Spleen (tissue), 13 donors: ENCODE results near the gene PITPNM2. TPM values are rescaled to one million over a fixed set of nuclear protein-coding genes. Genes with fewer than 3 reads are reported as not detected.

Experiments
- DNase-seq: peaks from one replicate; pipeline ENCODE4 v3.0.0-alpha.2; 2020
- H3K27ac ChIP-seq, 8 donors: fragments of 200-600 bp; sonication (generic) in 7 of 8; 1 replicate in 4 of 8; 2 replicates in 4 of 8; pipeline versions ENCODE4 v1.5.0 to v1.8.0; 2016 to 2021; ENCODE audit warnings: inconsistent platforms in 4 of 8, mild to moderate bottlenecking in 4 of 8, moderate library complexity in 1 of 8
- H3K27me3 ChIP-seq, 7 donors: fragments of 200-600 bp; sonication (generic) in 6 of 7; replicated peaks in 1 of 7; 1 replicate in 4 of 7; 2 replicates in 3 of 7; pipeline versions ENCODE4 v1.5.0 to v1.8.0; 2016 to 2021; ENCODE audit warnings: inconsistent platforms in 3 of 7, mild to moderate bottlenecking in 1 of 7
- H3K36me3 ChIP-seq, 6 donors: fragments of 200-600 bp; sonication (generic) in 5 of 6; 1 replicate in 4 of 6; 2 replicates in 2 of 6; pipeline versions ENCODE4 v1.5.0 to v1.8.0; 2016 to 2021; ENCODE audit warnings: inconsistent platforms in 2 of 6
- H3K4me1 ChIP-seq, 6 donors: fragments of 200-600 bp; sonication (generic) in 5 of 6; 1 replicate in 3 of 6; 2 replicates in 3 of 6; pipeline versions ENCODE4 v1.5.0 to v1.8.0; 2016 to 2021; ENCODE audit warnings: inconsistent platforms in 3 of 6
- H3K4me3 ChIP-seq, 8 donors: fragments of 200-600 bp; sonication (generic) in 7 of 8; 1 replicate in 4 of 8; 2 replicates in 4 of 8; pipeline versions ENCODE4 v1.5.0 to v1.8.0; 2016 to 2021; ENCODE audit warnings: inconsistent platforms in 4 of 8, mild to moderate bottlenecking in 4 of 8, moderate library complexity in 2 of 8
- H3K9me3 ChIP-seq, 8 donors: fragments of 200-600 bp; sonication (generic) in 7 of 8; 1 replicate in 4 of 8; 2 replicates in 4 of 8; pipeline versions ENCODE4 v1.5.0 to v1.8.0; 2016 to 2021; ENCODE audit warnings: inconsistent platforms in 4 of 8
- POLR2A ChIP-seq, 3 donors: fragments of 450-650 bp; IDR thresholded peaks; one replicate each; pipeline ENCODE4 v1.5.1; 2017; ENCODE audit warnings: antibody characterized with exemption in 3 of 3, mild to moderate bottlenecking in 1 of 3
- POLR2AphosphoS5 ChIP-seq, 3 donors: sonication (generic); formaldehyde crosslinking; IDR thresholded peaks; one replicate each; pipeline ENCODE4 v1.5.1; 2017; ENCODE audit warnings: antibody characterized with exemption in 3 of 3
- WGBS, 5 donors: extraction: QIAGEN DNeasy Blood & Tissue Kit in 3 of 5; methylation state at CpG; one replicate each; pipeline versions ENCODE4 v1.1.5 to v1.1.7; 2013 to 2018; 5-methylcytosine and 5-hydroxymethylcytosine counted together
- intact Hi-C: fragments of 100-400 bp; cut with DNase I; formaldehyde crosslinking; loops from one replicate; pipeline ENCODE4 v1.15.0; 2023; ENCODE audit warnings: low total_unique reads
- long read RNA-seq, 2 donors: transcript quantifications; one replicate each; lab custom pipeline, GENCODE V29; 2026
- polyA plus RNA-seq, 3 donors: library from polyadenylated mRNA; stranded (reverse); fragments of 200-250 nt; gene quantifications; one replicate each; pipeline ENCODE4 v1.2.1, GENCODE V29; 2013
- total RNA-seq, 7 donors: library from RNA; depleted of rRNA in 3 of 7; stranded (reverse); fragments of >200 nt in 3 of 7; fragmentation: NEBNext Ultra II Directional in 4 of 7; extraction: Animal tissue kit (Norgen Biotek cat#: 25700) in 4 of 7; gene quantifications; one replicate each; pipeline versions ENCODE4 v1.1.0 to v1.2.1, GENCODE V29; 2016 to 2021
- TF ChIP-seq, protein P1 (sequence below), 11 experiments: fragments of 200-600 bp in 7 of 11; fragments of 450-650 bp in 4 of 11; sonication (generic) in 4 of 11; IDR thresholded peaks in 8 of 11; conservative IDR thresholded peaks in 3 of 11; 1 replicate in 7 of 11; 2 replicates in 4 of 11; pipeline versions ENCODE4 v1.4.0 to v1.8.0; 2016 to 2021; ENCODE audit warnings: antibody characterized with exemption in 11 of 11, inconsistent platforms in 4 of 11, mild to moderate bottlenecking in 1 of 11
- donor health status: healthy with polysubstance abuse.
- donor health status: DM: no; HTN: no; CAD: no; lungs with moderate emphysema.
- donor health status: DM: no; HTN: no; CAD: no.
- donor health status: Bipolar disorder and iron deficiency.
- donor health status: healthy.
- donor health status: DM: no; HTN: no; CAD: no.
- donor health status: DM: yes; HTN: yes; CAD: no.

PITPNM2 gene
- total RNA-seq (10 to 100 TPM in 4 of 7 donors, 1 to 10 TPM in 3; 7.1 to 23.7 (median 13.9) TPM), polyA plus RNA-seq (1 to 10 TPM; 2.2 to 5.2 (median 2.3) TPM)
- long read RNA-seq, donor 1, result 0 reads
- long read RNA-seq, donor 2, result 0 reads

DNA sequence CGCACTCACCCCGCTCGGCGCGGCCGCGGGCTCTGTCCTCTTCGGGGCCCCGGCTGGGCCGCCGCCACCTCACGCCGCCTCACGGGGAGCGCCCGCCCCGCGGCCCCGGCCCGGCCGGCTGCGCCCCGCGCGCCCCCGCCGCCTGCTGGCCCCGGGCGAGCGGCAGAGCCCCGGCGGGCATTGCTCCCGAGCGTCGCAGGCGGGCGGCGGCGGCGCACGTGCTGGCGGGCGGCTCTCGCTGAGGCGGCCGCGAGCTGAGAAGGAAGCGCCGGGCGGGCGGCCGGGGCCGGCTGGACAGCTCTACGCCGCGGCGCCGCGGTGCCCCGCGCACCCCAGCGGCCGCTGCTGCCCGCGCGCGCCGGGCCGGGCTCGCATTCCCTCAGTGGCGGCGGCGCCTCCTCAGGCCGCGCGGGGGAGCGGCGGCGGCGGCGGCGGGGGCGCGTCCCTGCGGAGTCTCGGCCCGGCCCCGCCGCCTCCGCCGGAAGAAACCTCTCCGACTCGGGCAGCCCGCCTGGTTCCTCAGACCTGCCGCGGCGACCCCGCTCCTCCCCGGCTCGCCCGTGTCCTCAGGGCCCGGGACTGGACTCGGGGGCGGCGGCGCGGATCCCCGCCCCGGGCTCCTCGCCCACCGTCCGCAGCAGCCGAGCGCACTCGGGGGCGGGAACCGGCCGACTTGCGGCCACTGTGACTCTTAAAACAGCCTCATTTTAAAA lies at the start of gene PITPNM2:
PITPNM2 (minus strand) TSS at position 347 of the 713 bp plus-strand sequence. CDS start 116,500 bp downstream, outside the sequence.
- H3K27me3 ChIP-seq, result peaks cover 0 to 17% (median 0%) of the 10 kb centered on the region in 7 donors
- intact Hi-C loops, result loop anchor here (10.0 kb wide), 1 partner anchor 106 kb away; no protein-coding TSS in a partner anchor
- peak; percentile 91 for DNase-seq
- peak within 1 kb of the TSS; percentile 49 to 74 (median 64) for H3K4me3 ChIP-seq
- no peaks in the 10 kb centered on the region for H3K9me3 ChIP-seq
- peaks cover 0 to 22% (median 0%) of the 10 kb centered on the region in 6 donors for H3K36me3 ChIP-seq
- H3K27ac ChIP-seq, result peak within 1 kb of the TSS; percentile 60 to 84 (median 80)
- WGBS, 5 donors, result 0 to 1% (median 0%) methylated on average over 34 to 119 of the region's 119 CpGs; no CpG with 5 or more reads in 1 of the 5 donors
- peaks cover 19 to 51% (median 31%) of the 10 kb centered on the region in 6 donors for H3K4me1 ChIP-seq
- TF ChIP-seq, protein P1, sequence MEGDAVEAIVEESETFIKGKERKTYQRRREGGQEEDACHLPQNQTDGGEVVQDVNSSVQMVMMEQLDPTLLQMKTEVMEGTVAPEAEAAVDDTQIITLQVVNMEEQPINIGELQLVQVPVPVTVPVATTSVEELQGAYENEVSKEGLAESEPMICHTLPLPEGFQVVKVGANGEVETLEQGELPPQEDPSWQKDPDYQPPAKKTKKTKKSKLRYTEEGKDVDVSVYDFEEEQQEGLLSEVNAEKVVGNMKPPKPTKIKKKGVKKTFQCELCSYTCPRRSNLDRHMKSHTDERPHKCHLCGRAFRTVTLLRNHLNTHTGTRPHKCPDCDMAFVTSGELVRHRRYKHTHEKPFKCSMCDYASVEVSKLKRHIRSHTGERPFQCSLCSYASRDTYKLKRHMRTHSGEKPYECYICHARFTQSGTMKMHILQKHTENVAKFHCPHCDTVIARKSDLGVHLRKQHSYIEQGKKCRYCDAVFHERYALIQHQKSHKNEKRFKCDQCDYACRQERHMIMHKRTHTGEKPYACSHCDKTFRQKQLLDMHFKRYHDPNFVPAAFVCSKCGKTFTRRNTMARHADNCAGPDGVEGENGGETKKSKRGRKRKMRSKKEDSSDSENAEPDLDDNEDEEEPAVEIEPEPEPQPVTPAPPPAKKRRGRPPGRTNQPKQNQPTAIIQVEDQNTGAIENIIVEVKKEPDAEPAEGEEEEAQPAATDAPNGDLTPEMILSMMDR (IDR thresholded peaks at IDR 0.05 in 8 of 11, conservative IDR thresholded peaks at IDR 0.05 in 3 of 11), result peak in 4 of 11 experiments; percentile 12 to 35 (median 18)
- TF ChIP-seq POLR2AphosphoS5 (IDR thresholded peaks at IDR 0.05) (peak in 2 of 3 donors; percentile 34 to 40), POLR2A (IDR thresholded peaks at IDR 0.05) (no peak)

DNA sequence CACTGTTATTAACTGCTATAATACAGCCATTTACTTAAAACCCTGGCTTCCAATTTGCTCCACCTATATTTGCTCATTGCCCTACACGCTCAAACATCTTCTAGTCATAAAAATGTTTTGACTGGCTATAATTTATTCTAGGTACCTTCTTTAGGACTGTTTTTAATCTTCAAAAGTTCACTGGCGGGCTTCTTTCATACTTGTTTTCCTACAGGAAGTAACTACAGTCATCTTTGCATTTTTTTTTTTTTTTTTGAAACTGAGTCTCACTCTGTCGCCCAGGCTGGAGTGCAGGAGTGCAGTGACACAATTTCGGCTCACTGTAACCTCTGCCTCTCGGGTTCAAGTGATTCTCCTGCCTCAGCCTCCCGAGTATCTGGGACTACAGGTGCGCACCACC lies 49.5 kb upstream of the PITPNM2 start:
- intact Hi-C loops, result no loop called here
- 82 to 92% (median 83%) methylated on average over 7 of the region's 7 CpGs for WGBS, 5 donors
- TF ChIP-seq POLR2AphosphoS5 (IDR thresholded peaks at IDR 0.05), result no peak
- no peak for TF ChIP-seq POLR2A (IDR thresholded peaks at IDR 0.05)
- TF ChIP-seq, protein P1 (IDR thresholded peaks at IDR 0.05 in 8 of 11, conservative IDR thresholded peaks at IDR 0.05 in 3 of 11), result no peak
- Histone ChIP-seq H3K9me3 (no peaks in the 10 kb centered on the region), H3K4me1 (no peaks in the 10 kb centered on the region), H3K27ac (no peak overlapping the region), H3K4me3 (no peak overlapping the region), H3K27me3 (no peaks in the 10 kb centered on the region), H3K36me3 (peaks cover 6 to 96% (median 33%) of the 10 kb centered on the region in 6 donors)
- DNase-seq, result no peak

DNA sequence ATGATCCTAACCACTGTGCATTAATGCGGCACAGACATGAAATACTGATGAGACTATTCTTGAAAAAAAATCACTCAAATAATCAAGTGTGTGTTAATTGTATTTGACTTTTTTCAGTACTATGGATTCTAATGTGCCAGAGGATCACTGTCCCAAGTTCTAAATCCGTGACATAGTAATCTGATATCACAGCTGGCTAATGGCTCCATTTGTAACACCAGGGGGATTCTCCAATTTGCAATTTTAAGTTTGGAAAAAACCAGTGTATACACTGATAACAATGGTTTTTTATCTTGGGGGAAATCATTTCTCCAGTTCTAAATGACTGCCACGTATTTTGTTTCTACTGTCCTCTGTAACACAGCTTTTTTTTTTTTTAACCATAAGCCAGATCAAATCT lies 49.0 kb upstream of the PITPNM2 start:
- Histone ChIP-seq H3K4me1 (no peaks in the 10 kb centered on the region), H3K4me3 (no peak overlapping the region), H3K9me3 (no peaks in the 10 kb centered on the region), H3K27me3 (no peaks in the 10 kb centered on the region), H3K36me3 (peaks cover 6 to 96% (median 33%) of the 10 kb centered on the region in 6 donors), H3K27ac (no peak overlapping the region)
- no peak for DNase-seq
- 92 to 99% (median 96%) methylated on average over 3 of the region's 3 CpGs for WGBS, 5 donors
- intact Hi-C loops, result no loop called here
- TF ChIP-seq, protein P1 (IDR thresholded peaks at IDR 0.05 in 8 of 11, conservative IDR thresholded peaks at IDR 0.05 in 3 of 11), result no peak
- TF ChIP-seq POLR2A (IDR thresholded peaks at IDR 0.05), result no peak
- TF ChIP-seq POLR2AphosphoS5 (IDR thresholded peaks at IDR 0.05), result no peak

DNA sequence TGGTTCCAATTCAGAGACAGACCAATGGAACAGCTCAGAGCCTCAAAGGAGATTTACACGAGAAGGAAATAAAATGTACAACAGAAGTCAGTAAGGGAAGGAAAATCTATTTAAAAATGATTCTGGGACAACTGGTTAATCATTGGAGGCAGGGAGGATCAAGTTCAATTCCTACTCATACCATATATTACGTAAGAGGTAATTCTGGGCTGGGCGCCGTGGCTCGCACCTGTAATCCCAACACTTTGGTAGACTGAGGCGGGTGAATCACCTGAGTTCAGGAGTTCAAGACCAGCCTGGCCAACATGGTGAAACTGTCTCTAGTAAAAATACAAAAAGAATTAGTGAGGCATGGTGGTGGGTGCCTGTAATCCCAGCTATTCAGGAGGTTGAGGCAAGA lies 36.7 kb upstream of the PITPNM2 start:
- TF ChIP-seq POLR2A (IDR thresholded peaks at IDR 0.05) (no peak), POLR2AphosphoS5 (IDR thresholded peaks at IDR 0.05) (no peak)
- WGBS, 5 donors, result 94 to 99% (median 96%) methylated on average over 6 of the region's 6 CpGs

More for the DNA sequence above, 36.7 kb upstream of the PITPNM2 start:
- intact Hi-C loops, result no loop called here
- Histone ChIP-seq H3K36me3 (peaks cover 0 to 99% (median 53%) of the 10 kb centered on the region in 6 donors), H3K27ac (no peak overlapping the region), H3K4me3 (no peak overlapping the region), H3K27me3 (no peaks in the 10 kb centered on the region), H3K4me1 (no peaks in the 10 kb centered on the region), H3K9me3 (no peaks in the 10 kb centered on the region)
- DNase-seq, result no peak
